Activated T-cell treated with anti-CD3 and anti-CD28 coated beads, Interleukin-2, amount 50 U/mL, for 4 hours (primary cell): ENCODE data around the gene KDELR3. TPM values are rescaled to one million over a fixed set of nuclear protein-coding genes. Genes with fewer than 3 reads are reported as not detected.

Experiments used
- ATAC-seq, 2 donors: fragments of 200-7000 bp; cut with Tn5 transposase; one replicate each; pipeline ENCODE4 v1.10.0; 2021
- DNase-seq: peaks from one replicate; pipeline ENCODE4 v3.0.0-alpha.2; 2020
- H3K27me3 Mint-ChIP-seq: one replicate; pipeline ENCODE4 v1.8.0; 2021; ENCODE audit warnings: low read depth, mixed read lengths
- H3K36me3 Mint-ChIP-seq: one replicate; pipeline ENCODE4 v1.8.0; 2022; ENCODE audit warnings: mixed read lengths; ENCODE audit not compliant: insufficient read depth
- H3K4me1 Mint-ChIP-seq: one replicate; pipeline ENCODE4 v1.8.0; 2021; ENCODE audit warnings: low read depth, mixed read lengths
- H3K4me3 Mint-ChIP-seq: one replicate; pipeline ENCODE4 v1.8.0; 2021; ENCODE audit warnings: mild to moderate bottlenecking, moderate library complexity, mixed read lengths
- H3K9me3 Mint-ChIP-seq: one replicate; pipeline ENCODE4 v1.8.0; 2021; ENCODE audit warnings: mixed read lengths
- total RNA-seq, 3 donors: library from RNA; stranded (reverse); gene quantifications; one replicate each; pipeline ENCODE4 v1.2.1, GENCODE V29; 2021

Gene KDELR3
- total RNA-seq, 3 donors from 2014 or later: 0.21 to 0.35 TPM; not detected in 1

DNA sequence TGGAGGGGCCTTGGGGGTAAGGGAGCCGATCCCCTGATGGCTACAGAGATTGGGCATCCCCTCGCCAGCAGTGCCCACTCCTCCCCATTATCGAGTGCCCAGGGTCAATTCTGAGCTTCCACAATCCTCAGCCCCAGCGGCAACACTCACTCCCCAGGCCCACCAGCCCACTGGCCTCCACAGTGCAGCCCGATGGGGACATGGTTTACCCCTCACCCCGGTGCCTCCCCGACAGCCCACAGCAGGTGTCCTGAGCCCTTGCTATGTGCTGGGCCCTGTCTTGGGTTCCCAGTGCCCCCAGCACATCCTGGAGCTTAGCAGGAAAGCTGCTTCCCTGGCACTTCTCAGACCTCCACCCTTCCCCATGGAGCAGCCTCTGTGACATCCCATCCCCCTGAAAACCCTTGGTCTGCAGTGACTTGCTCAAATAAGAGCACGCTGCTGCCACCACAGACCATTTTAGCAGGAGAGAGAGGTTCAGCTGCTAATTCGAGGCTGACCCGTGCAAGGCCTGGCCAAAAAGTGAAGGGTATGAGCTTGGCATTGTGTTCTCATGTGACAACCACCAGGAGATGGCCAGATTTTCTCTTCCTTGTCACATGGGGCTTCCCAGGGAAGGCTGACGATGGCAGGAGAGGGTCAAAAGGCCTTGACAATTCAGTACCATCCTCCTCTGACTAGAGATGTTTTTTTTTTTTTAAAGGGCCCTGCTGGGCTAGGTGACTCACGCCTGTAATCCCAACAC, 36.5 kb upstream of the KDELR3 start:
- DNase-seq: no peak
- Mint-ChIP-seq H3K4me3 (no peak overlapping the region), H3K4me1 (no peaks in the 10 kb centered on the region), H3K9me3 (no peaks in the 10 kb centered on the region), H3K36me3 (no peaks in the 10 kb centered on the region), H3K27me3 (no peaks in the 10 kb centered on the region)
- no peak for ATAC-seq

DNA sequence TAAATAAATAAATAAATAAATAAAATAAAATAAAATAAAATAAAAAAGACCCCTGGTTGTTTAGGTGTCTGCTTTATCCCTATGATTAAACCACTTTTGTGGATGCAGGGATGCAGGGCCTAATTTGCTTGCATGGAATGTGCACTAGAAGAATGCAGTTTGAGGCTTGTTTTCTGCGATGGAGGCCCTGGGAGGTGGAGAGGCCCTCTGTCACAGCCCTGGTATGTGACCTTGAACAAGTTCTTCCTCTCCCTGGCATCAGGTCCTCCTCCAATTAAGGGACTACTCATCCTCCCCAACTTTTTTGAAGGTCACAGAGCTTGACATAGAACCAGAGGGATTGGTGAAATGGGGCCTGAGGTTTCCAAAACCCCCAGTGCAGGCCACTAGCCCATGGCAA, 35.6 kb upstream of the KDELR3 start:
- H3K4me3 Mint-ChIP-seq: no peak overlapping the region
- H3K36me3 Mint-ChIP-seq: no peaks in the 10 kb centered on the region
- no peaks in the 10 kb centered on the region for H3K9me3 Mint-ChIP-seq
- H3K4me1 Mint-ChIP-seq: no peaks in the 10 kb centered on the region
- no peak for ATAC-seq
- H3K27me3 Mint-ChIP-seq: no peaks in the 10 kb centered on the region
- DNase-seq: no peak

DNA sequence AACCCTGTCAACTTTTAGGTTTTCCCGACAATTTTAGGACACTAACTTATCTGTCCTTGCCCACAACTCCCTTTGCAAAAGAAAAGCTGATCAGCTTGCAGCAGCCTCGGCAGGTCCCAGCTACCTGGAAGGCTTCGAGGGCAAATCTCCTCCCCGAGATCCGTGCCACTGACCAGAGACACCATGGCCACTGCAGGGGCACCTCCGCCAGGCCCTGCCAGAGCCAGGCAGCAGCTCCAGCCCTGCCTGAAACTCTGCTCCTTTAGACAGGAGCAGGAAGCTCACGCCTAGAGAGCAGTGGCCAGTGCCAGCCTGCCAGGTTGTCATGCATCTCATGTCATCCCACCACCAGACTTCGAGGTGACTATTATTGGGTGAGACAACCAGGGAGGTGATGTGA, 34.0 kb upstream of the KDELR3 start:
- H3K36me3 Mint-ChIP-seq: no peaks in the 10 kb centered on the region
- DNase-seq (no peak), ATAC-seq (no peak)
- H3K27me3 Mint-ChIP-seq: no peaks in the 10 kb centered on the region
- H3K9me3 Mint-ChIP-seq: no peaks in the 10 kb centered on the region
- H3K4me1 Mint-ChIP-seq: no peaks in the 10 kb centered on the region
- no peak overlapping the region for H3K4me3 Mint-ChIP-seq

DNA sequence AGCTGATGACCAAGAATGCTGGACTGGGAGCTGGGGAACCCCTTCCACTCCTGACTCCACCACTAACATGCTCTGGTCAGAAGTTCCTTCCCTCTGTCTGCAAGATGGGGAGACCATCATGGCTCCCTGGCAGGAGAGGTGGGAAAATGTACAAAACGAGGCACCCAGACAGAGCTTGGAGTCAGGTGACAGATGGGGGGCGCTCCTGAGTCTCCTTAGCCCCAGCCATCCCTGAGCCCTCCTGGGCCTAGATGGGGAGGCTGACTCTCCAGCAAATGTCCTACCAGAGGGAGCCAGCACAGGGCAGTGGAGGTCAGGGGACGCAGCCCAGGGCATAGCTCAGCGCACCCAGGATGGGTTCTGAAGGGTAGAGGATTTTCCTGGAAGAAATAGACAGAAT, 32.9 kb upstream of the KDELR3 start:
- H3K4me1 Mint-ChIP-seq: no peaks in the 10 kb centered on the region
- no peak overlapping the region for H3K4me3 Mint-ChIP-seq
- H3K36me3 Mint-ChIP-seq: no peaks in the 10 kb centered on the region
- ATAC-seq: no peak
- no peaks in the 10 kb centered on the region for H3K27me3 Mint-ChIP-seq
- DNase-seq: no peak
- no peaks in the 10 kb centered on the region for H3K9me3 Mint-ChIP-seq

DNA sequence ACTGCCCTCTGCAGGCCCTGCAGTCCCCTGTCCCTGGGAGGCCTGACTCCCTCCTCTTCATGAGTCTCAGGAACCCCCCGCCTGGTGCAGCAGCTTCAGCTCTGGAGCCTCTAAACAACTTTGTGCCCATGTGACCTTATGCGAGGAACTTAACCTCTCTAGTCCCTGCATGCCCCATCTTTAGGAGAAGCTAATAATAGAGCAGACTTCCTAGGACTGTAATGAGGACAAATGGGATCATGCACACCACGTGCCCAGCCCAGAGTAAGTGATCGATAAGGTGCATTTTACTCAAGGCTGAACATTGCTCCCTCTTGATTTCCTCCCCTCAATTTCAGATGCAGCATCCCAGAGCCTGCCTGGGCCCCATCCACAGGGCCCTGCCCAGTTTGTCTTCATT, 31.9 kb upstream of the KDELR3 start:
- DNase-seq (no peak), ATAC-seq (no peak)
- H3K4me3 Mint-ChIP-seq: no peak overlapping the region
- no peaks in the 10 kb centered on the region for H3K36me3 Mint-ChIP-seq
- no peaks in the 10 kb centered on the region for H3K4me1 Mint-ChIP-seq
- H3K9me3 Mint-ChIP-seq: no peaks in the 10 kb centered on the region
- H3K27me3 Mint-ChIP-seq: peaks cover 2% of the 10 kb centered on the region

DNA sequence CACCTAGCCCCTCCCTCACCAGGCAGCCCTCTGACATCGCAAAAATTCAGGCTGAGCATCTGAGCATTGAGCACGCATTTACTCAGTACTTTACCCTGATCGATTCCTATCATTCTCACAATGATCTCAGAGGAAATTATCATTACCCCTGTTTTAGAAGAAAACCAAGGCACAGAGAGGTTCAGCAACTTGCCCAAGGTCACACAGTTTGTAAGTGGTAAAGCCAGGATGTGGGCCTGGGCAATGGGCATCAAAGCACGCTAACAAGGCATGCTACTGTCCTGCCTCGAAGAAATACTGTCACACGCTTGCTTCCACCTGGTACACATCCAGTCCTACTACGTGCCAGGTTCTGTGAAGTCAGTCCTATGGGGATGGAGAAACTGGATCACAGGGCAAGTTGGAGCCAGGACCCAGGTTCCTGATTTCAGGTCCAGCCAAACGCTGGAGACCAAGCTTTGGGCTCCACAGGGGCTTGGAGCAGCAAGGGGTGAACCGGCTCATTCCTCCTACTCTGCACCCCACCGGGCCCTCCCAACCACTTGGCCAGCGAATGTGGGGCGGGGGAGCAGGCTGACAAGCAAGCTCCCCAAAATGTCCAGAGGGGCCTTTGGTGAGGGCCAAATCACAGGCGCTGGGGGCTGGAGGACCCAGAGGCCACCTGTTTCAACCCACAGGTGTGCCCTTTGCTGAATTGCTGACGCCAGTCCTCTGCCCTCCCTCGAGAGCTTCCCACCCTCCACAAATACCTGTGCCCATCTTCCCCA, 31.1 kb upstream of the KDELR3 start:
- Mint-ChIP-seq H3K4me3 (no peak overlapping the region), H3K4me1 (no peaks in the 10 kb centered on the region), H3K27me3 (peaks cover 2% of the 10 kb centered on the region), H3K9me3 (no peaks in the 10 kb centered on the region), H3K36me3 (no peaks in the 10 kb centered on the region)
- DNase-seq (no peak), ATAC-seq (no peak)

DNA sequence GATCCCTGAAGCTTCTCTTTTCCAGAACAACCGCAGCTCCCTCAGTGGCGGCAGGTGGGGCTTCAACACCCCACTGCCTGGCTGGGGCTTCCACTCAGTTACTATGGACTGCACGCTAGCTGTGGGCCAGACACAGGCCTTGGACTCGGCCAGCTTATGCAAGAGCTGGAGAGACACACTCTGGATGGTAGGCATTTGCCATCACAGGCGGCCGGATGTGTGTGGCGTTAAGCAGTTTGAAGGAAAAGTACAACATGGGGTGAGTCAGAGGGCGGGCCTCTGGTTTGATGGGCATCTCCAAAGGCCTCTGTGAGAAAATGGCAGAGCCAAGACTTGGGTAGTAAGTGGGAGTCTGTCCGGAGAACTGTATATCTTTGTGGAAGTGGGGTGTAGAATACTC, 30.5 kb upstream of the KDELR3 start:
- Mint-ChIP-seq H3K36me3 (no peaks in the 10 kb centered on the region), H3K4me3 (no peak overlapping the region), H3K27me3 (peaks cover 2% of the 10 kb centered on the region), H3K9me3 (no peaks in the 10 kb centered on the region), H3K4me1 (no peaks in the 10 kb centered on the region)
- no peak for ATAC-seq
- DNase-seq: no peak

DNA sequence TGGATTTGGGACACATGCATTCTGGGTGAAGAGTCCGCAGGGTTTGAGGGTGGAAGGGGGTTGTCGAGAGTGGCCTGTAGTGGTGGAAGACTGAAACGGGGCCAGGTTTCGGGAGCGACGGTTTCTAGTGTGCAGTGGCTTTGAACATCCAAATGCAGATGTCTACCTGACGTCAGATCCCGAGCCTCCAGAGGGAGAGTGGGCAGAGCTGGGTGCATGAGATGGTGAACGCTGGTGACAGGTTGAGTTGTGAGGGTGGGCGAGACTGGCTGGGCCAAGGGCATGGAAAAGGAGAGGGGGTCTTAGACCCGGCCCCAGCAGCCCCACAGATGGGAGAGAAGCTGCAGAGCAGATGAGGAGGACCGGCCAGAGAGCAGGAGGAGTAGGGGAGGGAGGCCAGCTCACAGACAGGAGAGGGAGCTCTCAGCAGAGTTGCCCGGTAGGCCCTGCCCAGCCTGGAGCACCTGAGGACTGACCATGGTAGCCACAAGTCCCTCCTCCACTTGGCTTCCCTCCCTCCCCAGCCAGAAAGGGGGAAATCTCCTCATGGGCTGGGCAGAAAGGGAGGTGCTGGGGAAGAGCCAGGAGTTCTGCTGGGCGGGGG, 27.0 kb upstream of the KDELR3 start:
- Mint-ChIP-seq H3K9me3 (no peaks in the 10 kb centered on the region), H3K4me1 (no peaks in the 10 kb centered on the region), H3K4me3 (no peak overlapping the region), H3K36me3 (no peaks in the 10 kb centered on the region), H3K27me3 (peaks cover 13% of the 10 kb centered on the region)
- DNase-seq: no peak
- ATAC-seq: no peak

DNA sequence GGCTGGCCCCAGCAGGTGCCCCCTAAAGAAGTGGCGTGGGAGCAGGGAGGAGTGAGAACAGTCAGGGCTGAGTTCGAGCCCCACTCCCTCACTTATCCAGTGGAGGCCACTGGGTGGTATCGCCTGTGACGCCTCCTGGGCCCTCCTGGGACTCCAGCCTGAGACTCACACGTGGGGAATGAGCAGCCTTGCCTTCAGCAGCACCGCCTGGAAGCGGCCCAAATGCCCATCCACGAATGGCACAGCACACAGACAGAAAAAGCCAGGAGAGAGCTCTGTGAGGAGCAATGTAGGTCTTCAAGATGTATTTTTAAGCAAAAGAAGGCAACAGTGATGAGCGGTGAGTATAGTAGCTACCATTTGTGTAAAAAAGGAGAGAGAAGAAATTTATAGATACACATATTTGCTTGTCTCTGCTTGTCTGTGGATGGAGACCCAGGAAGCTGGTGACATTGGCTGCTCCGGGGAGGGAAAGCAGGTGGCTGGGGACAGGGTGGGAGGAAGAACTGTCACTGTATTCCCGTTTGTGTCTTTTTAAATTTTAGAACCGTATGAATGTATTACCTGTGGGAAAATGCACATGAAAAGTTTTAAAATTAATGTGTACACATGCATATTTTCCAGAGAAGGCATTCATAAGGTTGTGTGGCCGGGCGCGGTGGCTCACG, 26.1 kb upstream of the KDELR3 start:
- Mint-ChIP-seq H3K4me3 (no peak overlapping the region), H3K27me3 (peaks cover 13% of the 10 kb centered on the region), H3K4me1 (no peaks in the 10 kb centered on the region), H3K9me3 (no peaks in the 10 kb centered on the region), H3K36me3 (no peaks in the 10 kb centered on the region)
- no peak for ATAC-seq
- DNase-seq: no peak

DNA sequence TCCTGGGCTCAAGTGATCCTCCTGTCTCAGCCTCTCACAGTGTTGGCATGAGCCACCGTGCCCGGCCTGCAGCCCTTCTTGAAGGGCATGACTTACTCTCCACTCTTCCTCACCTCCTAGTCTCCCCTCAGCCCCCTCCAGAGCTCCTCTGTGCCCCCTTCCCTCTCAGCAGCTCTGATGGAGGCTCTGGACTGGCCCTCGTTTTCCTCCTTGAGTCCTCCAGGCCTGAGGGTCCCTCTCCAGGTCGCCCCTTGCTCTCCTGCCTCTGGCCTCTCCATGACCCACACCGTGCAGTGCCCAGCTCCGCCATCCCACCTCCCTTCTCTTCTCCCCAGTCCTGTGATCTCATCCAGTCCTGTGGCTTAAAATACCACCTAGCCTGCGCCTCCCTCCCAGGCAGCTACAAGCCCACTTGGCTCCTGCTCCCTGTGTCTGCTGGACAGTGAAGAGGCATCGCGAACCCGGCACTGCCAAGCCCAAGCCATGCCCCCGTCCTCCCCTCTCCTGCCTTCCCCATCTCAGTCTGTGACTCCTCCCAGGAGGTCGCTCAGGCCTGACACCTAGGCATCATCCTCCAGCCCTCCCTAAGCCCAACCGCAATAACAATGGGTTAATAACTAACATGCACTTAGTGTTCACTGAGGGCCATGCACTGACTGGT, 24.8 kb upstream of the KDELR3 start:
- ATAC-seq: no peak

DNA sequence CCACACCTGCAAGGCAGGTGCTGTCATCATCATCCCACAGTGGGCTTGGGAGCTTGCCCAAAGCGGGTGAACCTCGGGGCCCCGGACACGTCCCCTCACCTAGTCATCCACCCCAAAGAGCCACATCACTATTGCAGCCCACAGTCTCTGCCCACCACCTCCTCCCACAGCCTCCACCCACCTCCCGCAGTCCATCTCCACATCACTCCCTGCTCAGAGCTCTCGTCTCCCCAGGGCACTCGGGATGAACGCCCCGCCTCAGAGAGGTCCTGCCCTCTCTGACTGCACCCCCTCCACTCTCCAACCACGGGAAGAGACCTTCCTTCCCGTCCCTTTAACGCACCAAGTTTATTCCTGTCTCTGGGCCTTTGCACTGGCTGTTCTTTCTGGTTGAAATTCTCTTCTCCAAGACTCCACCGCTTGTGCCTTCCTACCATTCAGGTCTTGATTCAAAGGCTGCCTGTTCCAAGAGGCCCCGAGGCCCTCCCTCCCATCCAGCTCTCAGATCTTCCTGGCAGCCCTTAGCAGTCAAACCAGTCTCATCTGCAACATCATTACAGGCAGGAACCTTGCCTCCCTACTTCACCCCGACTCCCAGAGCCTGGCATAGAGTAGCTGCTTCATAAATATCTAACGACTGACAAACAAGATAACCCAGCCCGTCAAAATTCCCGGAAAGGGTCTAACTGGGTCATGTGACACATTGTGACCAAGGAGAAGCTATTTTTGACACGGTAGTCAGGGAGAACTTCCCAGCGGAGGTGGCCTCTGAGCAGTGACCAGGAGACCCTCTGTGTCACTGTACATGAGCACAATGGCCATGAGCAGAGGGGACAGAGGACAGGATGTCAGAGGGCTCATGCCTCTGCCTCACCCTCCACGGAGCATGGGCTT, 24.0 kb upstream of the KDELR3 start:
- H3K9me3 Mint-ChIP-seq: no peaks in the 10 kb centered on the region
- H3K4me1 Mint-ChIP-seq: no peaks in the 10 kb centered on the region
- H3K27me3 Mint-ChIP-seq: peaks cover 19% of the 10 kb centered on the region
- ATAC-seq: no peak
- no peak overlapping the region for H3K4me3 Mint-ChIP-seq
- no peaks in the 10 kb centered on the region for H3K36me3 Mint-ChIP-seq
- no peak for DNase-seq

More for the DNA sequence above, 24.8 kb upstream of the KDELR3 start:
- Mint-ChIP-seq H3K4me3 (no peak overlapping the region), H3K4me1 (no peaks in the 10 kb centered on the region), H3K36me3 (no peaks in the 10 kb centered on the region), H3K27me3 (peaks cover 17% of the 10 kb centered on the region), H3K9me3 (no peaks in the 10 kb centered on the region)
- no peak for DNase-seq

DNA sequence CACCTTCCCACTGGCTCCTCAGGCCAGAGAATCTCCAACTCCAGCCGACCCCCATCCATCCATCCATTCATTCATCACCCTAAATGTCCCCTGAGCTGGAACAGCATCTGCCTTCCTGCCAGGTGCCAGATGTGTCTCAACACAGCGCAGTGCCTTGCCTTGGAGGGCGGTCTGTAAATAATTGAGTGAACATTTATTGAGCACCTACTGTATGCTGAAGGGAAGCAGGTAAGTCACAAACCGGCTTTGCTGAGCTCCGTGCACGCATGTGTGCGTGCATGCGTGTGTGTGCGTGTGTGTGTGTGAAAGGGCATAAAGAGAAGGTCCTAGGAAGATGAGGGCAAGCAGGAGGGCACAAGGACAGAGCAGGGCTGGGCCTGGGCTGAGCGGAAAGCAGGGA, 23.1 kb upstream of the KDELR3 start:
- Mint-ChIP-seq H3K27me3 (peaks cover 23% of the 10 kb centered on the region), H3K4me1 (no peaks in the 10 kb centered on the region), H3K9me3 (no peaks in the 10 kb centered on the region), H3K4me3 (no peak overlapping the region), H3K36me3 (no peaks in the 10 kb centered on the region)
- ATAC-seq: no peak
- no peak for DNase-seq

DNA sequence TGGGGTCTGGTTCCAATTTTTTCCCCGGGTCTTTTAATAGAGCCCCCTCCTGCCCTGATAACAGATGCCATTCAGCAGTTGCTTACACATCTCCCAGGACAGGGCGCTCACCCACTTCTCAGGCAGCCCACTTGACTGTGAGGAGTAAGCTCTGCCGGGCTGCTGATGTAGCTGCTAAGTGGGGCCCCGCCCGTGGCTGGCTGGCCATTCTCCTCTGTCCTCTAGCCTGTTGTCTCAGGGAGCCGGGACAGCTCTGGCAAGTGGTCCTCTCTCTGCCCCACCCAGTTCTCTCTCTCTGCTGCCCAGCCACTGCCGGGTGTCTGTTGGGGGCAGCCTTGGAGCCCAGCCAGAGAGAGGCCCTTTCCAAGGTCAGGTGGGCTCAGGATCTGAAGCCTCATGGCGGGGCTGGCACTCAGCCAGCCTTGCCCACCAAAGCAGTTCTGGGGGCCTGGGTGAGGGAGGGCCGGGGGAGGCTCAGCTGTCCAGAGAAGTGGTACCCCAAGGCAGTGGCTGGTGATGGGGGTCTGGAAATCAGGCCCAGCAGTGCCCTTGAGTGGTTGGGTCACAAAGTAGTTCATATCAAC, 21.8 kb upstream of the KDELR3 start:
- no peaks in the 10 kb centered on the region for H3K36me3 Mint-ChIP-seq
- H3K9me3 Mint-ChIP-seq: no peaks in the 10 kb centered on the region

More for the DNA sequence above, 21.8 kb upstream of the KDELR3 start:
- no peaks in the 10 kb centered on the region for H3K4me1 Mint-ChIP-seq
- DNase-seq: no peak
- H3K4me3 Mint-ChIP-seq: no peak overlapping the region
- H3K27me3 Mint-ChIP-seq: peaks cover 33% of the 10 kb centered on the region
- ATAC-seq: no peak
